GM10847 (cell line): ENCODE results near the gene ATP6V1A.
A peak's percentile ranks its signal among the peaks of the same experiment; 100 is the strongest.

Experiments
- POLR2A ChIP-seq: IDR thresholded peaks from 2 replicates; pipeline ENCODE4 v1.6.1; 2011; ENCODE audit not compliant: insufficient read length; ENCODE audit errors: extremely low read depth

Gene ATP6V1A

DNA sequence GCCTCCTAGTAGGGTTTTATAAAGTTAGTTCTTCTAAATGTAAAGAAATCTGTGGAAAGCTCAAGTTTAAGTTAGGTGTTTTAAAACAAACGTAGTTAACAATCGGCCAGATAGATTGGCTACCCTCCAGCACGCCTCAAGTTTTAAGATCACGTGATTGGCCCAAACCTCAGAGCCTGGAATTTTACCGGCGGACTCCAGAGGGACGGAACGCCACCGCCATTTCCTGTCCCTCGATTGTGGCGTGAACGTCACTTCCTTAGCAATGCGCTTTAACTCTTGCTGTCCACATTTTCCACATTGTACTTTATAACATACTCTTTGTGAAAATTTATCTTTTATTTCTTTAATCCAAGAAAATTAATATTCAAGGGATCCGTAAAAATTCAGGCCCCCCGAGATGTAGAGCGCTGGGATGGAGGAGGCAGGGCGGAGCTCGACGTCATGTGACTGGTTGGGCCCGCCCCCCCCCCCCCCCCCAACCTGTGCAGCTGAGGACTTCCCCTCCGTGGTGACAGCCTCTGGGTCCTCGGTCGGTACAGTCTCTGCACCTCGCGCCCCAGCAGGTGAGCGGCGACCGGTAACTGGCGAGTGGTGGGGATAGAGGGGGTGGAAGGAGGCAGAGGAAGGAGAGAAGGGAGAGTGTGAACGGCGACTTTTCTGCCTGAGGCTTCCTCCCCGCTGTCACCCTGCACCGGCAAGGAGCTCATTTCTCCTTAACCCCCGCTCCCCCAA lies at the start of gene ATP6V1A:
TSS of gene ATP6V1A (plus strand) at position 488 of the 735 bp plus-strand sequence. CDS start 31,719 bp downstream, outside the sequence.
- TF ChIP-seq POLR2A, result peak; percentile 37

DNA sequence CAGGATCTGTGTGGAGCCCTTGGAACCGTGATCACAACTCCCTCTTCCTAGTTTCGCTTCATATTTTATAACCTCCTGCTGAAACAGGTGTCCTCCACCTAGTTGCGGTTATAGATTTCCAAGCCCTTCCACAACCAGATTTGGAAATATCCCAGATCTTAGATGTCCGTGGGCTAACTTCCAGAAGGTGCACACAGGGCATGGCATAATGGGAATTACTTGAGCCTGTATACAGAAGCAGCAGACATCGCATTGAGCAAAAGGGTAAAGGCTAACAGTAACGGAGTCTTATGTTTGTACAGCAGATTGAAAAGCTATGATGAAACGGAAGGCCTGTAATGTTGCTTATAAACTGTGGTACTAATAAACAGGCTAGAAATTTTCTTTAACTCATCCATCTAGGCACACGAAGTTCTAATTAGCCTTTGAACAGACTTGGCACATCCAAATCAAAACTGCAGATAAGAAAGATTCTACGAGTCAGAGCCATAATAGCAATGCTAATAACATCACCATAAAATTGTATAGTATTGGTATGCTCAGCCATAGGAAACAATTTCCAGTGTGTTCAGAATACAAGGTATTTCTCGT lies 49.2 kb upstream of the ATP6V1A start:
- TF ChIP-seq POLR2A, result no peak

DNA sequence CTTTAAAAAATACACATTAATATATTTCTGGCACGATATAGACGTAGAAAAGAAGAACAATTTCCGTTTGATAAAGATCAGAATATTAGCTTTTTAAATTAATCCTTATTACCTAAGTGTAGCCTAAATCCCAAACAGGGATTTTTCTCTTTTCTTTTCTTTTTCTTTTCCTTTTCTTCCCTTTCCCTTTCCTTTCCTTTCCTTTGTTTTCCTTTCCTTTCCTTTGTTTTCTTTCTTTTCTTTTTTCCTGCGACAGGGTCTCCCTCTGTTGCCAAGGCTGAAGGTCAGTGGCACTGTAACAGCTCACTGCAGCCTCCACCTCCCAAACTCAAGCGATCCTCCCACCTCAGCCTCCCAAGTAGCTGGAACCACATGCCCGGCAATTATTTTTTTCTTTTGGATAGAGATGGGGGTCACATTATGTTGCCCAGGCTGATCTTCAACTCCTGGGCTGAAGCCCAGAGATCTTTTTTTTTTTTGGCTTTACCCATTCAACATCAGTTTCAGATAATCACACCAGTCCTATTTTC lies 48.6 kb upstream of the ATP6V1A start:
- TF ChIP-seq POLR2A, result no peak

GRCh38 chr3:113698956-113699355 lies 47.9 kb upstream of the ATP6V1A start:
- no peak for TF ChIP-seq POLR2A

- TF ChIP-seq POLR2A, result no peak
Observed at GRCh38 chr3:113707835-113708234, 39.0 kb upstream of the ATP6V1A start.

GRCh38 chr3:113712129-113712528 lies 34.7 kb upstream of the ATP6V1A start:
- no peak for TF ChIP-seq POLR2A

DNA sequence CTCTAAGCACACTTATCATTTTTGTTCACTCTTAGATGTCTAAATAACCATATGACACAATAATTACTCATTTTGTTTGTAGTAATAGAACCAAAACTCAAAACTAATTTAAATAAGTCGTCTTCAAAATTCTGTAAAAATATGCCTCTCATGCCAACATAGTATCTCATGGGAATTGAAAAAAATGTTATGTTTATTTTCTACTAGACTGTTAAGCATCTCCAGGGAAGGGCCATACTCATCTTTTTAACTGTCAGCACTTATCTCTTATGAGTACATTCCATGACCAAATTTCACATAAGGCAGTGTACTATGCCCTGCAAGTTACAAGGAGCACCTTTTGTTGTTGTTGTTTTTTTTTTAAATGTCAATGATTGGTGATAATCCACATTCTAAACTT lies 32.1 kb upstream of the ATP6V1A start:
- no peak for TF ChIP-seq POLR2A

- no peak for TF ChIP-seq POLR2A
Observed at GRCh38 chr3:113717308-113717707, 29.5 kb upstream of the ATP6V1A start.

- no peak for TF ChIP-seq POLR2A
Observed at GRCh38 chr3:113717818-113718217, 29.0 kb upstream of the ATP6V1A start.

GRCh38 chr3:113719294-113719693 lies 27.5 kb upstream of the ATP6V1A start:
- no peak for TF ChIP-seq POLR2A

- no peak for TF ChIP-seq POLR2A
Observed at GRCh38 chr3:113719758-113720157, 27.1 kb upstream of the ATP6V1A start.

DNA sequence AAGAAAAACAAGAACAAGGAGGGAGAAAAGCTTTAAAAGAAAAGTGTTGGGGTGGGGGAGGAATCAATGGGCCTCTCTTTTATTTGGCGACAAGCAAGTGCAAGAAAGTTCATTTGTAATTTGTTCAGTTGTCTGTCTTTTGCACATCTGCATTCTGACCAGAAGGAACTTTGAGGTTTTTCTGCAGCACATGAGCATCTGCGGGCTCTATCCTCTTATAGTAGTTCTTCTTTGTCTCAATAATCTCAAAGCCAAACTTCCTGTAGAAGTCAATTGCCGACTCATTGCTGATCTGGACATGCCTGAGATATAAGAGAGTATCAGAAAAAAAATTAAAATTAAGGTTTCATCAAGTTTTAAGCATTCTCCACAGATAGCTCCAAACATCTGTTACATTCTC lies 25.2 kb upstream of the ATP6V1A start:
- no peak for TF ChIP-seq POLR2A

DNA sequence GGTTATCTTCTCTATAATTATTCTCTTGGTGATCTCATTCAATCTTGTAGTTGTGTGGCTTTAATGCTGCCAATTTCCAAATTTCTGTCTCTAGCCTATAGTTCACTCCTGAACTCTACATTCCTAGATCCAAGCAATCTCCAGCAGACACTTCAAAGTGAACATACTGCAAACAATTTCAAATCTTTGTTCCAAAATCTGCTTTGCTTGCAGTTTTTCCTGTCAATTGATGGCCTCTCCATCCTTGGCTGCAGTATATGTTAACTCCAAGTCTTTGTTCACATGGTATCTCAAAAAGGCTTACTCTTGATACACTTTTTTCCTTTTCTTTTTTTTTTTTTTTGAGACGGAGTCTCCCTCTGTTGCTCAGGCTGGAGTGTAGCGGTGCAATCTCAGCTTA lies 18.2 kb upstream of the ATP6V1A start:
- TF ChIP-seq POLR2A, result no peak

GRCh38 chr3:113730550-113730949 lies 16.3 kb upstream of the ATP6V1A start:
- TF ChIP-seq POLR2A, result no peak

DNA sequence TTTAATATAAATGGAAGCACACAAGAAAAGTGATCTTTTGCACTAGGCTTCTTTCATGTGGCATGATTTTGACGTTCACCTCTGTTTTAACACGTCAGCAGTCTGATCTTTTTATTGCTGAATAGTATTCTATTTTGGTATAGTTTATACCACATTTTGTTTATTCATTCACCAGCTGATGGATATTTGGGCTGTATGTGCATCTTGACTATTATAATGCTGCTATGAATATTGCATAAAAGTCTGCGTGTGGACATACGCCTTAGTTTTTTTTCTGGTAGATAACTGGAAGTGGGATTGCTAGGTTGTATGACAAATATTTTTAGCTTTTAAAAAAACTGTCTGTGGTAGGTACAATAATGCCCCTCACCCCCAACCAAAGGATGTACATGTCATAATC lies 15.1 kb upstream of the ATP6V1A start:
- no peak for TF ChIP-seq POLR2A

DNA sequence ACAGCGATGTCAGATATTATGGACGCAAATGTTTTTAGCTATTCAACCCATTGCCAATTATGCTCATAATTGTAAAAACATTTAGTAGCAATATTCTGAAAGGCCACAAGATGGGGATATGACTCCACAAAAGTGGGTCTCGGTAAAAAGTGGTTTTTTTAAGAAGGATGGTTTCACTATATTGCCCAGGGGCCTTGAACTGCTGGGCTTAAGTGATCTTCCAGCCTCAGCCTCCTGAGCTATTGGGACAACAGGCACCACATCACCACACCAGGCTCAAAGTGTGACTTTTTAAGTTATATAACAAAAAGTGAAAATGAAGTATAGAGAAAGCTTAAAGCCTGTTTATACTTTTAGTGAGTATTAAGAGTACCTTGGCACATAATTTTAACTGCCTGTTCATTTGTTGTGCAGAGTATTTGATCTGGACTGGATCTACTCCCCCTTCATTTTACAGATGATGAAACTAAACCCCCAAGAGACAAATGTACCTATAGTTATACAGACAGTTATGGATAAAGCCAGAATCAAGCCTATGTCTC lies 10.2 kb upstream of the ATP6V1A start:
- TF ChIP-seq POLR2A, result no peak

GRCh38 chr3:113741086-113741485 lies 5.7 kb upstream of the ATP6V1A start:
- no peak for TF ChIP-seq POLR2A

- TF ChIP-seq POLR2A, result no peak
Observed at GRCh38 chr3:113741620-113742019, 5.2 kb upstream of the ATP6V1A start.
